HG03378 (cell line): Measurements from ENCODE around the gene FAM120B.

Experiments used
- ATAC-seq: cut with Tn5 transposase; IDR thresholded peaks from one replicate; pipeline ENCODE4 v1.9.1; 2021; ENCODE audit warnings: mild to moderate bottlenecking, moderate library complexity; ENCODE audit not compliant: unreplicated experiment

Gene FAM120B

DNA sequence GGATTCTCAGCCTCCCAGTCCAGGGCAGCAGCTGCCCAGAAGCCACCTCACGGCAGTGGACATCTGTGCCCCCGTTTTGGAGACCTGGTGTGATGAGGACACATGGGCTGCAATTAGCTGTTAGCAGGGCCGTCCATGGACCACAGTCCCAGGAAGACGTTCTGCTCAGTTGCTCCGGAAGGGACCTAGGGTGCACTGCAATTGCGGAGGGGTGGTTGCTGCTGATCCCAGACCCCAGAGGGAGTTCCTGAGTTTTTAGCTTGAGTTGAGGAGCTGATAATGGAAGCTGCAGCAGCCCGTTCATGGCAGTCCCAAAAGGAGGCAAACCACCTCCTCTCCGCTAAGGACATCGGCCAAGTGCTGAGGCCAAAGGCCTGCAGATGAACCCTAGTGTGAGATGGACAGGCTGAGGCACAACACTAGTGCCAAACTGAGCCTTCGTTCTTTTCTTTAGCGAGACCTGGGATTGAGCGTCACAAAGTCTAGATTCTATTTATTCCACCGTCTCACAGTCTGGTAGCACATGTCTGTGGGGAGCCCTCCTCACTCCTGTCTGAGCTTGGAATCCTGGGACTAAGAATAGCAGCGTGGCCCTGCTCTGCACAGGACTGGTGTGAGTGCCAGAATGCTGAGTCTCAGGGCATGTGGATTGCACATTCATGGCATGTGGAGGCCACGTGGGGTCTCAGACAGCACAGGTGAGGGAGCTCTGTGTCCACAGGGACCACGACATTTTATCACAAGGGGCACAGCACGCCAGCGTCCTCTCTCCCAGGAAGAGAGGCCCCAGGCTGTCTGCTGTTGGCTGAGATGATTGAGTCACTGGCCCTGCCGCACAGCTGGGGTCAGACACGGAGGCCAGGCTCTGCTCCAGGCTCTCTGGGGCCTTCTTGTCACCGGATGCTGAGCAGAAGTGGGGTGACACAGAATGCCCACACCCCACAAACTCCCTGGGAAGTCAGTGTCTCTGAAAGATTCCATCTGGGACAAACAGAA, 133.1 kb downstream of the FAM120B start:
- no peak for ATAC-seq

- no peak for ATAC-seq
Observed at GRCh38 chr6:170440437-170440836, 133.9 kb downstream of the FAM120B start.

DNA sequence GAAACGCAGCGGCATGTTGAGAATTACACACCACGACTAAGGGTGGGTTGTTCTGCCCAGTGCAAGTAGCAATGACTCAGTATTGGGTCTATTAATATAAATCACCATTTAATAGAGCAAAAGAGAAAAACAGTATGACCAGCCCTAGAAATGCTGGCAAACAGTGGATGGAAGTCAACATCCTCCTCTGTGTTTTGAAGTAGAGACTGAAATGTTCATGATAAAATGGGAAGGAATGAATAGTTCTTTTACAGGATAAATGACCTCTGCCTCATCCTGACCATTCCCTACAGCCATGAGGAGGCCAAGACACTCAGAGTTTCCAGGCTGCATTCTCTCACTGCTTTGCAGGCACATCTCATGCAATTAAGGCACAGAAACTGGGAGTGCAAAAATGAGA, 134.8 kb downstream of the FAM120B start:
- no peak for ATAC-seq

DNA sequence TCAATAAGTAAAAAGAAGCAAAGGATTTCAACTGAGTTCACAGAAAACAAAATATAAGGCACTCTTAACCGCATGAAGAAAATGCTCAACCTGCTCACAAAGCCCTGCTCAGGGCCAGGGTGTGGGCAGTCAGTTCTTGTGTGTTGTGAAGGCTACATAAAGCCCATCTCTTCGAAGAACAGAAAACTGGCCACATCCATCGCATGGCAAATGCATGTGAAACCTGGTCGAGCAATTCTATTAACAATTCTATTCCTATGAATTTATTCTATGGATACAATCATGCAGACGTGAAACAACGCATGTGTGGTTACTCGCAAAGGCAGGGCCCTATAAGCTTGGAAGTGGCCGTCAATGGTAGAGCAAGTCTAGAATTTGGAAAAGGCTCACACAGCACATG, 136.0 kb downstream of the FAM120B start:
- ATAC-seq, result no peak

DNA sequence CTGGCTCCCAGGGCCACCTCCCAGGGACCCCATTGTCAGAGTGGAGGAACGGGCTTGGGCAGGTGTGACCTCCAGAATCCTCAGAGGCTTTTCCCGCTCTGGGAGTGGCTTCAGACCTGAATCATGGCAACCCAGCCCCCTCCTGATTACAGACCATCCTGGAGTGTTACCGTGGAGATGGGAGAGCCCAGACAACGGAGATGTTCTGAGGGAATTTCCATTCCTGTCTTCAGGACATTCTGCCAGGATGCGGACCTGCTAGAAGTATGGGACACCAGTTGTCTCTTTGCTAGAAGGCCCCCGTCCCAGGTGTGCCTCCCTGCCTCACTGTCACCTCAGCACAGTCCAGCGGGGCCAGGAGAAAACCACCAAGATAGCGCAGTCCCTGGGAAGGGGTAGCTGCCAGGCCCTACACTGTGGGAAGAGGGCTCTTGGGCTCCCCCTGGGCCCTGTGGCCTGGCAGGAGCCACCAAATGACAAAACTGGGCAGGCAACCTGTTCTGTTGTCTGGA, 136.6 kb downstream of the FAM120B start:
- ATAC-seq, result no peak

DNA sequence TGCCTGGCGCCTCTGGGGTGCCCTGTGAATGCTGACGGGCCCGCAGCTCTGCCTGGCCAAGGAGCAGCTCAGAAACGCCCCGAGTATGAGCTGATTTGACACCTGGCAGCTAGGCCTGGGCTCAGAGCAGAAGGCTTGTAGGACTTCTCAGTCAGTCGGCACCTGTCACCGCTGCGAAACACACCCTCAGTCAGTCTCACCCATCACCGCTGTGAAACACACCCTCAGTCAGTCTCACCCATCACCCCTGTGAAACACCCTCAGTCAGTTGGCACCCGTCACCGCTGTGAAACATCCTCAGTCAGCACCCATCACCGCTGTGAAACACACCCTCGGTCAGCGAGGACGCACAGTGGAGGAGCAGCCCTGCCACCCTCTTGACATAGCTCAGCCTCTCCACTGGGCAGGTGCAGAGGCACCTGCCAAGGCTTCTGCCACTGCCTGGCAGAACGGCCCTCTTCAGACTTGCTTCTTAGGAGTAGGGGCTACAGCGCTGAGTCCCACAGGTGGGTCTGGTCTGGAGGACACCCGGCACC, 137.6 kb downstream of the FAM120B start:
- ATAC-seq, result no peak

DNA sequence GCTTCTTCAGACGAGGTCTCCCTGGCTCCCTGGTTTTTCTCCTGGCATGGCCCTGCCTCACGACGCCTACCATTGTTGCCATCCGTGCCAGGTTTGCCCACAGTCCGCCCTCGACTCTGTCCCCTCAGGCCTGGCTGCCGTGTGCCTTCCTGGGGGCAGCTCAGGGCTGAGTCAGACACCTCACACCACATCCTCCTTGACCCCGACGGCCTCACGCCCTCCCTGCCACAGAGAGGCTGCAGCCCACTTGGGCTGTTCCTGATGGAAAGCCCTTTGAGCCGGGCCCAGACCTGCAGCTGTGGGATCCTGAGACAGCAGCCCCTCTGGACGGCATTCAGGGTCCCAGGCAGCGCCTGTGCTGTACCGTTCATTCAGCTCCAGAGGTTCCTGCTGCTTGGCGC, 138.3 kb downstream of the FAM120B start:
- no peak for ATAC-seq

DNA sequence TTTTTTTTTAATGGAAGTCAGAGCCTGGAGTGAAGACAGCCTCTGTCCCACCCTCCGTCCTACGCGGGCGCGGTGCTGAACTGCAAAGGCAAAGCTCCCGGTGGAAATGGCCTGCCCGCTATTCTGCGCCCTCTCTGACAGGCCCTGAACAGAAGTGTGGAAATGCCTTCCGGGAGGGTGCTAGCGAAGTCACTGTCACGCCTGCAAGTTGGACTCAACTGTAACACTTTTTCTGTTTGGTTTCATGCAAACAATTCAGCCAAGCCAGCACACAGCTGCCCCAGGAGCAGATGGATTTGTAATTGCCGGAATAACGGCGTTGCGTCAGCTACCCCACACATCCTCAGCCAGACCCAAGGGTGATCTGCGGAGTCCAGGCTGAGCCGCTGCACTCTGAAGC, 138.9 kb downstream of the FAM120B start:
- no peak for ATAC-seq

DNA sequence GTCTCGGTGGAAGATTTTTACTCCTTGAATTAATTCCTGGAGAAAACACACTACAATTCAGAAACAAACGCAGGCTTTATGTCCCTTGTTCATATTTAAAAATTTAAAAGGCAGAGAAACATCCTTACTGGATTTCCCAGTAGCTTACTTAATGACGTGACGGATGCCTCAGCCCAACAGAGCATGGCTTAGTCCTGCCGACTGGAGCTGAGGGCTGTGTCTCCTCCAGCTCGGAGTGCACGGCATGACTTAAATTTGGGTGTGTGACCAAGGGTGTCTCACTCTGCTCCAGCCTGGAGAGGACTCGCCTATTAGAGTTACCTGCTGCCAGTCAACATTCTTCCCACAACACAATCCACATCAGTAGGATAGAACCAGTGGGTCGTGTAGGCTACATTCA, 139.4 kb downstream of the FAM120B start:
- no peak for ATAC-seq

DNA sequence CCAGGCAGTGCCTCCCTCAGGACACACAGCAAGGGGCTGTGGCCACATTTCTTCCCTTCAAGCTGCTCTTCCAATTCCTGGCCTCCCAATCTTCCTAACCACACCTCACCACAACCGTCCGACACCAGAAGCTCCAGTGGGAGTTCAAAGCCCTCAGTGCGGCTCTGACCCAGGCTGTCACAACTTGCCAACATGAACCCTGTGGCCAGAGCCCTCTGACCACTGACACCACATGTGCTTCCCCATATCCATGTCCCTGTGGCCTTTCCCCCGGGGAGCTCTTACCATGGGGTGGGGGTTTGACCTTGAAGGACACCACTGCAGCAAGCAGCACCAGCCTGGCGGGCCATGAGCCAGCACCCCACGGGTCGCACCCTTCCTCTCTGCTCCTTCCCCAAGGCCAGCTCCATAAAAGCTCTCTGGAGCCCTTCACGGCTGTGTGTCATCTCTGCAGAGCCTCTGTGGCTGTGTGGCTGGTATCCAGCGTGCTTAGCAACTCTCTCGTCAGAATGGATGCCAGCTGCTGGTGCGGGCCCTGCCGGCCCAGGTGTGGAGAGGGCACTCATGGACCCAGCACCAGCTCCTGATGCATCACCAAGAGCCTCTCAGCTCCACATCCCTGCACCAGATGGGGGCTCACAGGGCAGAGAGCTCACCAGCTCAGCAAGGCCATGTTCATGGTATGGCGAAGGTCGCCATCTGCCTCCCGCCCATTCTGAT, 140.4 kb downstream of the FAM120B start:
- ATAC-seq, result no peak

GRCh38 chr6:170447561-170447930, 141.0 kb downstream of the FAM120B start:
- ATAC-seq, result no peak

DNA sequence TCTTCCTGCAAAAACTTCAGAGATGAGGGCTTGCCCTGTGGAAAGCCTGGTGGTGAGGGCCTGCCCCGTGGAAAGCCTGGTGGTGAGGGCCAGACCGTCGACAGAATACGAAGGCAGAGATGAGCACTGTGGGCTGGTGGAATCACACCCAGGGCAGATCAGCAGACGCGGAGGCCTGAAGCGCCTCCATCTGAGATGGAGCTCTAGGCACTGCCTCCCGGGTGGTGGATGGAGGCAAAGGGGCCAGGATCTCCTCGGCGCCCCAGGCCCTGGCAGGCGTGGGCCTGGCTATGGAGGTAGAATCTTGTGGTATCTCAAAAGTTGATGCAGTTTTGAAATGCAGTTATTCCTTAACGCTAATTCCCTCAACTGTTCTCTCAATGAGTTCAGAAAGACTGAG, 141.8 kb downstream of the FAM120B start:
- ATAC-seq, result no peak

GRCh38 chr6:170448751-170449630, 142.4 kb downstream of the FAM120B start:
- no peak for ATAC-seq

DNA sequence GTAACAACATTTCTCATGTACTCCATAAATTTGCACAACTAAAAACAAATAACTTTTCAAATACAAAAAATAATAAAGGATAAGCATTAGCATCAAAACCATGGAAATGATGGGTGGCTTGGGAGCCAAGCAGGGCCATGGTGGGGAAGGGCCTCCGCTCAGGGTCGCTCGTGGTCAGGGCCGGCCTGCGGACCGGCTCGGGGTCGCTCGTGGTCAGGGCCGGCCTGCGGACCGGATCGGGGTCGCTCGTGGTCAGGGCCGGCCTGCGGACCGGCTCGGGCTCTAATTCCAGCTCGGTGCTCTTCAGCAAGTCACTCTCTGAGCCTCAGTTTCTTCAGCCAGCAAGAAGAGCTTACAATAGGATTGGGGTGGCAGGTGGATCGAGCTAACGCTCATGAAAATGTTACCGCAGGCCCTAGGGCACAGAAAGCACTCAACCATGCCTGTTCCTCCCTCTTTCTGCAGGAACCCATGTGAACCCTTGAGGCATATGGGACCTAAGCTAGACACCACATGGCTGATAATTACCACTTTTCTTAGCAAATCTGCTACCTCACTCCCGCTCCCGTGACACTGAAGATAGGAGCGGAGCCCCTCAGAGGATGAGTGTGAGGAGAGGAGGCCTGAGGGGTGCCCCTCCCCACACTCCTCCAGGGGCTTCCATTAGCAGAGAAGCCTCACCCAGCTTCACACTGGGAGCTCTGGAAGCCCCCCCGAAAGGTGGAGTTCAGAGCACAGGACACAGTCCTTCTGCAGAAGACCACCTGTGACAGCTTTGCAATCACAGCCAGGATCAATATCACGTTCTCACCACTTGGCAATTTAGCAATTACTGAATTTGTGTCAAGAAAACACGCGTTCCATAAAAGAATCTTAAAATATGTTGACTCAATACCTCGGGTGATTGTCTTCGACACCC, 143.5 kb downstream of the FAM120B start:
- ATAC-seq, result no peak

- ATAC-seq, result no peak
Observed at GRCh38 chr6:170450916-170451761, 144.6 kb downstream of the FAM120B start.

DNA sequence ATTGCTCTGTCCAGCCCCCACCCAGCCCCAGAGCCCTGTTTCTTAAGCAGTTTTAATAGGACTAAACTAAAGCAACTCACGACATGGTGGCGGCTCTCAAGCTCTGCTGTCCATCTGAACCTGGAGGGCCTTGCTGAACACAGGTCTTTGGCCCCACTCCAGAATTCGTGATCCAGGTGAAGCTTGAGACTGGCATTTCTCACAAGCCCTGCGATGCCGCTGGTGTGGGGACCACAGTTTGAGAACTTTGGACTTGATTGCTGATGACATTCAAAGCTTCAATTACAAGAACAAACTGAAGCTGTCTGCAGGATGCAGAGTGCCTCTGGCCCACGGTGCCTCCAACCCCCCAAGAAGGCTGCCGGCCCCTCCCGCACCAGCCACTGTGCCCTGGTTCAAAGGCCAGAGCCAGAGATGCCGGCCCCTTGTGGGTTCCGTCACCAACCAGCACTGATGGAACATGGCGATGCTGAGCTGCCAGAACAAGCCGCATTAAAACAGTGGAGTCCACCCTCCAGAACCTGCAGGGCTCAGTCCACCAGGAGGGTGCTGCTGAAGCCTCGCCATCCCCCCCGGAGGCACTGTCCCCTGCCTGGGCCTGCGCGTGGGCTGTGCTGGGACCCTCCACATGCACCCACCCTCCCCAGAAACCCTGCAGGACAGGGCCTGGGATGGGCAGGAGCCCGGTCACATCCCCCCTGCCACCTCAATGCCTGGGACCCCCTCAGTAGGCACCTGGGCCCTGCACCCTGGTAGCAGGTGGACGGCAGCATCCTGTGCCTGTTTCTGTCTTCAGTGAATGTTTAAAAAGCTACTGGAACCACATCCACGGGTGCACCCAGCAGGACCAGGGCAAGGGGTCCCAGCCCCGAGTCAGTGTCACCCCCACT, 145.4 kb downstream of the FAM120B start:
- no peak for ATAC-seq

DNA sequence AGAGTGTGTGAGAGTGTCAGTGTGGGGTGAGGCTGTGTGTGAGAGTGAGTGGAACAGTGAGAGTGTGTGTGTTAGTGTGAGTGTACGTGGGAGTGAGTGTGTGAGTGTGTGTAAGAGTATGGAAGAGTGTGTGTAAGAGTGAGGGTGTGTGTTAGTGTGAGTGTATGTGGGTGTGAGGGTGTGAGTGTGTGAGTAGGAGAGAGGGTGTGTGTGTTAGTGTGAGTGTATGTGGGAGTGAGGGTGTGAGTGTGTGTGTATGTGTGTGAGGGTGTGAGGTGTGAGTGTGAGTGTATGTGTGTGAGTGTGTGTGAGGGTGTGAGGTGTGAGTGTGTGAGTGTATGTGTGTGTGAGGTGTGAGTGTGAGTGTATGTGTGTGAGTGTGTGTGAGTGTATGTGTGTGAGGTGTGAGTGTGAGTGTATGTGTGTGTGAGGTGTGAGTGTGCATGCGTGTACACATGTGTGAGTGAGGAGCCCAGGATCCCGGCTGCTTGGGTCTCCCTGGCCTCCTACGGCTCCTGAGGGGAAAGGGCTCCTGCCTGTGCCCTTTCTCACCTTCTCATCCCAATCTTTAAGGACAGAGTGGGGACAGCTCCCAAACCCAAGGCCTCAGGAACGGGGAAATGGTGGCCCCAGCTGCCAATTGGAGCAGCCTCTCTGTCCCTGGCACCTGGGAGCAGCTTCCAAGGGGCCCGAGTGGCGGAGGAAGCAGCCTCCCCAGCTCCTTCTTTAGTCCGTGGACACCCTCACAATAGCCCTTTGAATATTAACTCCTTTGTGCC, 146.4 kb downstream of the FAM120B start:
- ATAC-seq, result no peak
